Hepatocyte (in vitro differentiated cells): ENCODE measurements around the gene RXRA. TPM values are rescaled to one million over a fixed set of nuclear protein-coding genes. Genes with fewer than 3 reads are reported as not detected.
A peak's percentile ranks its signal among the peaks of the same experiment; 100 is the strongest.

Experiments
- DNase-seq: peaks from one replicate; pipeline ENCODE4 v3.0.0-alpha.2; 2016; ENCODE audit warnings: low spot score
- H2AFZ ChIP-seq: fragments of 200-600 bp; sonication (generic); 2 replicates; pipeline ENCODE4 v1.6.0; 2016; ENCODE audit warnings: antibody characterized with exemption, mild to moderate bottlenecking
- H3K27ac ChIP-seq: fragments of 200-600 bp; sonication (generic); 2 replicates; pipeline ENCODE4 v1.5.1; 2016; ENCODE audit warnings: mild to moderate bottlenecking
- H3K27me3 ChIP-seq: fragments of 200-600 bp; sonication (generic); 2 replicates; pipeline ENCODE4 v1.6.1; 2016
- H3K36me3 ChIP-seq: fragments of 200-600 bp; sonication (generic); replicated peaks from 2 replicates; pipeline ENCODE4 v1.5.1; 2016; ENCODE audit warnings: low read depth; ENCODE audit not compliant: insufficient read depth
- H3K4me1 ChIP-seq: fragments of 200-600 bp; sonication (generic); 2 replicates; pipeline ENCODE4 v1.5.1; 2016; ENCODE audit warnings: mild to moderate bottlenecking, moderate library complexity; ENCODE audit not compliant: insufficient read depth
- H3K4me2 ChIP-seq: fragments of 200-600 bp; sonication (generic); 2 replicates; pipeline ENCODE4 v1.6.0; 2016
- H3K4me3 ChIP-seq: fragments of 200-600 bp; sonication (generic); 2 replicates; pipeline ENCODE4 v1.5.1; 2016; ENCODE audit warnings: mild to moderate bottlenecking
- H3K79me2 ChIP-seq: fragments of 200-600 bp; sonication (generic); 2 replicates; pipeline ENCODE4 v1.6.0; 2017; ENCODE audit warnings: mild to moderate bottlenecking
- H3K9me2 ChIP-seq: fragments of 200-600 bp; sonication (generic); replicated peaks from 2 replicates; pipeline ENCODE4 v1.6.0; 2017; ENCODE audit warnings: mild to moderate bottlenecking; ENCODE audit not compliant: insufficient read depth
- H3K9me3 ChIP-seq: fragments of 200-600 bp; sonication (generic); 2 replicates; pipeline ENCODE4 v1.5.1; 2016; ENCODE audit warnings: low read depth, mild to moderate bottlenecking
- H4K20me1 ChIP-seq: fragments of 200-600 bp; sonication (generic); 2 replicates; pipeline ENCODE4 v1.6.0; 2016; ENCODE audit warnings: mild to moderate bottlenecking; ENCODE audit not compliant: insufficient read depth, poor library complexity, severe bottlenecking
- CTCF ChIP-seq: fragments of 200-600 bp; sonication (generic); IDR thresholded peaks from 2 replicates; pipeline ENCODE4 v1.5.1; 2016; ENCODE audit warnings: antibody characterized with exemption, mild to moderate bottlenecking; ENCODE audit not compliant: poor library complexity
- EZH2 ChIP-seq: fragments of 200-600 bp; sonication (generic); IDR thresholded peaks from 2 replicates; pipeline ENCODE4 v1.6.1; 2016; ENCODE audit warnings: antibody characterized with exemption, mild to moderate bottlenecking, borderline replicate concordance
- EZH2phosphoT487 ChIP-seq: fragments of 200-600 bp; sonication (generic); IDR thresholded peaks from one replicate; pipeline ENCODE4 v1.6.1; 2018; ENCODE audit warnings: antibody characterized with exemption, mild to moderate bottlenecking, low read depth, moderate library complexity; ENCODE audit not compliant: unreplicated experiment, severe bottlenecking
- WGBS: methylation state at CpG from one replicate; pipeline ENCODE4 v1.1.6; 2016; ENCODE audit warnings: low lambda C conversion rate; ENCODE audit errors: missing lambda C conversion rate; 5-methylcytosine and 5-hydroxymethylcytosine counted together
- polyA plus RNA-seq: library from polyadenylated mRNA; unstranded; fragments of >200 nt; fragmentation: Nextera tagmentation; extraction: Ambion mirVana; gene quantifications from 2 replicates; pipeline ENCODE4 v1.2.1, GENCODE V29; 2016
- total RNA-seq: library from RNA; depleted of rRNA; stranded (reverse); fragments of >200 nt; gene quantifications from 2 replicates; pipeline ENCODE4 v1.2.3, GENCODE V29; 2014

The RXRA gene
- total and polyA plus RNA-seq, 2 experiments from 2014 or later: 35.9 to 41.6 TPM

GRCh38 chr9:134472256-134472655 lies 146.0 kb downstream of the RXRA start:
- H3K36me3 ChIP-seq: no peaks in the 10 kb centered on the region
- no peaks in the 10 kb centered on the region for H4K20me1 ChIP-seq
- H3K4me2 ChIP-seq: no peak overlapping the region
- no peaks in the 10 kb centered on the region for H3K79me2 ChIP-seq
- WGBS: 92% methylated on average over 6 of the region's 6 CpGs
- no peaks in the 10 kb centered on the region for H3K9me3 ChIP-seq
- DNase-seq: no peak
- no peaks in the 10 kb centered on the region for H3K27me3 ChIP-seq
- no peak overlapping the region for H3K27ac ChIP-seq
- no peak overlapping the region for H3K4me3 ChIP-seq
- no peak overlapping the region for H2AFZ ChIP-seq
- H3K4me1 ChIP-seq: peaks cover 3% of the 10 kb centered on the region
- TF ChIP-seq EZH2 (no peak), EZH2phosphoT487 (no peak), CTCF (no peak)
- no peaks in the 10 kb centered on the region for H3K9me2 ChIP-seq

GRCh38 chr9:134473141-134474054 lies 147.1 kb downstream of the RXRA start:
- Histone ChIP-seq H3K79me2 (no peaks in the 10 kb centered on the region), H3K9me2 (no peaks in the 10 kb centered on the region), H3K4me3 (no peak overlapping the region), H3K4me1 (peaks cover 3% of the 10 kb centered on the region), H3K27me3 (no peaks in the 10 kb centered on the region), H3K27ac (peak overlapping the region; percentile 48), H4K20me1 (no peaks in the 10 kb centered on the region), H3K4me2 (no peak overlapping the region), H2AFZ (no peak overlapping the region), H3K36me3 (no peaks in the 10 kb centered on the region), H3K9me3 (no peaks in the 10 kb centered on the region)
- 79% methylated on average over 26 of the region's 26 CpGs for WGBS
- no peak for TF ChIP-seq EZH2phosphoT487
- TF ChIP-seq CTCF: no peak
- no peak for TF ChIP-seq EZH2
- DNase-seq: no peak

- H3K4me1 ChIP-seq: peaks cover 3% of the 10 kb centered on the region
- H2AFZ ChIP-seq: no peak overlapping the region
- peak overlapping the region; percentile 48 for H3K27ac ChIP-seq
- no peak overlapping the region for H3K4me3 ChIP-seq
- no peaks in the 10 kb centered on the region for H3K9me2 ChIP-seq
- no peaks in the 10 kb centered on the region for H4K20me1 ChIP-seq
- no peak for TF ChIP-seq EZH2
- TF ChIP-seq EZH2phosphoT487: no peak
- TF ChIP-seq CTCF: no peak
- no peak overlapping the region for H3K4me2 ChIP-seq
- WGBS: 66% methylated on average over 7 of the region's 7 CpGs
- H3K36me3 ChIP-seq: no peaks in the 10 kb centered on the region
- no peaks in the 10 kb centered on the region for H3K27me3 ChIP-seq
- no peak for DNase-seq
- H3K79me2 ChIP-seq: no peaks in the 10 kb centered on the region
- no peaks in the 10 kb centered on the region for H3K9me3 ChIP-seq
Observed at GRCh38 chr9:134474055-134474370, 147.8 kb downstream of the RXRA start.
